ENCODE data around the gene PIPOX. TPM values are rescaled to one million over a fixed set of nuclear protein-coding genes. Genes with fewer than 3 reads are reported as not detected.

Gene PIPOX
- total RNA-seq, 1 donor: 2.9 TPM

- Histone ChIP-seq H3K9me3 (ENCODE audit: low read depth, low read length) (no peaks in the 10 kb centered on the region), H3K4me3 (ENCODE audit: low read length) (no peak overlapping the region), H3K4me1 (ENCODE audit: insufficient read depth, low read length) (peaks cover 21% of the 10 kb centered on the region), H3K27me3 (ENCODE audit: insufficient read depth, low read length) (peaks cover 19% of the 10 kb centered on the region)
These were observed 6.4 kb upstream of the PIPOX start for GRCh38 chr17:29036584-29036983.

DNA sequence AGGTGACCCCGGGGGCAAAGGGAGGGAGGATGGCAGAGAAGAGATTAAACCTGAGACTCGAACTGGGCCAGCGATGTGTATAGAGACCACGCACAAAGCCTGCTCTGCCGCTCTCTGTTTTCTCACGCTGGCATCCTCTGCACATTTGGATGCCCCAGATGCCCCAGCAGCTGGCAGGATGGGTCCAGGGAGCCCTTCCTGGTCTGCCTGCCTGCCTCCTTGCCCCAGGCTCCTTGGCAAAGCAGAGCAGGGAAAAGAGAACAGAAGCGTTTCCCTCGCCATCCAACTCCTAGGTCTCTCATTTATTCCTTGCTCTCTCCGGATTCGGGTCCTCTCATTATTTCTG lies 5.2 kb upstream of the PIPOX start:
- Histone ChIP-seq H3K4me3 (ENCODE audit: low read length) (no peak overlapping the region), H3K27me3 (ENCODE audit: insufficient read depth, low read length) (peaks cover 19% of the 10 kb centered on the region), H3K4me1 (ENCODE audit: insufficient read depth, low read length) (peaks cover 21% of the 10 kb centered on the region), H3K9me3 (ENCODE audit: low read depth, low read length) (no peaks in the 10 kb centered on the region)

GRCh38 chr17:29038085-29038795 lies 4.7 kb upstream of the PIPOX start:
- H3K9me3 ChIP-seq (ENCODE audit: low read depth, low read length): no peaks in the 10 kb centered on the region
- no peak overlapping the region for H3K4me3 ChIP-seq (ENCODE audit: low read length)
- H3K27me3 ChIP-seq (ENCODE audit: insufficient read depth, low read length): peaks cover 19% of the 10 kb centered on the region
- peaks cover 21% of the 10 kb centered on the region for H3K4me1 ChIP-seq (ENCODE audit: insufficient read depth, low read length)

- Histone ChIP-seq H3K4me3 (ENCODE audit: low read length) (no peak overlapping the region), H3K9me3 (ENCODE audit: low read depth, low read length) (no peaks in the 10 kb centered on the region), H3K27me3 (ENCODE audit: insufficient read depth, low read length) (peaks cover 10% of the 10 kb centered on the region), H3K4me1 (ENCODE audit: insufficient read depth, low read length) (peaks cover 37% of the 10 kb centered on the region)
These were observed 3.0 kb upstream of the PIPOX start for GRCh38 chr17:29039764-29040598.

- H3K9me3 ChIP-seq (ENCODE audit: low read depth, low read length): no peaks in the 10 kb centered on the region
- H3K27me3 ChIP-seq (ENCODE audit: insufficient read depth, low read length): peaks cover 4% of the 10 kb centered on the region
- H3K4me1 ChIP-seq (ENCODE audit: insufficient read depth, low read length): peaks cover 41% of the 10 kb centered on the region
- no peak overlapping the region for H3K4me3 ChIP-seq (ENCODE audit: low read length)
These were observed 1.9 kb upstream of the PIPOX start for GRCh38 chr17:29041091-29041490.

GRCh38 chr17:29041571-29041970 lies 1.4 kb upstream of the PIPOX start:
- Histone ChIP-seq H3K4me3 (ENCODE audit: low read length) (no peak overlapping the region), H3K4me1 (ENCODE audit: insufficient read depth, low read length) (peaks cover 46% of the 10 kb centered on the region), H3K27me3 (ENCODE audit: insufficient read depth, low read length) (peaks cover 4% of the 10 kb centered on the region), H3K9me3 (ENCODE audit: low read depth, low read length) (no peaks in the 10 kb centered on the region)

- Histone ChIP-seq H3K27me3 (ENCODE audit: insufficient read depth, low read length) (peaks cover 4% of the 10 kb centered on the region), H3K4me1 (ENCODE audit: insufficient read depth, low read length) (peaks cover 48% of the 10 kb centered on the region), H3K9me3 (ENCODE audit: low read depth, low read length) (no peaks in the 10 kb centered on the region), H3K4me3 (ENCODE audit: low read length) (no peak overlapping the region)
These were observed 789 bp upstream of the PIPOX start for GRCh38 chr17:29042026-29042678.

GRCh38 chr17:29043539-29044145 lies 701 bp downstream of the PIPOX start:
- no peak overlapping the region for H3K4me3 ChIP-seq (ENCODE audit: low read length)
- H3K9me3 ChIP-seq (ENCODE audit: low read depth, low read length): no peaks in the 10 kb centered on the region
- peaks cover 48% of the 10 kb centered on the region for H3K4me1 ChIP-seq (ENCODE audit: insufficient read depth, low read length)
- no peaks in the 10 kb centered on the region for H3K27me3 ChIP-seq (ENCODE audit: insufficient read depth, low read length)

- Histone ChIP-seq H3K4me3 (ENCODE audit: low read length) (no peak overlapping the region), H3K4me1 (ENCODE audit: insufficient read depth, low read length) (peaks cover 48% of the 10 kb centered on the region), H3K9me3 (ENCODE audit: low read depth, low read length) (no peaks in the 10 kb centered on the region), H3K27me3 (ENCODE audit: insufficient read depth, low read length) (no peaks in the 10 kb centered on the region)
These were observed 2.1 kb downstream of the PIPOX start for GRCh38 chr17:29045026-29045425.

DNA sequence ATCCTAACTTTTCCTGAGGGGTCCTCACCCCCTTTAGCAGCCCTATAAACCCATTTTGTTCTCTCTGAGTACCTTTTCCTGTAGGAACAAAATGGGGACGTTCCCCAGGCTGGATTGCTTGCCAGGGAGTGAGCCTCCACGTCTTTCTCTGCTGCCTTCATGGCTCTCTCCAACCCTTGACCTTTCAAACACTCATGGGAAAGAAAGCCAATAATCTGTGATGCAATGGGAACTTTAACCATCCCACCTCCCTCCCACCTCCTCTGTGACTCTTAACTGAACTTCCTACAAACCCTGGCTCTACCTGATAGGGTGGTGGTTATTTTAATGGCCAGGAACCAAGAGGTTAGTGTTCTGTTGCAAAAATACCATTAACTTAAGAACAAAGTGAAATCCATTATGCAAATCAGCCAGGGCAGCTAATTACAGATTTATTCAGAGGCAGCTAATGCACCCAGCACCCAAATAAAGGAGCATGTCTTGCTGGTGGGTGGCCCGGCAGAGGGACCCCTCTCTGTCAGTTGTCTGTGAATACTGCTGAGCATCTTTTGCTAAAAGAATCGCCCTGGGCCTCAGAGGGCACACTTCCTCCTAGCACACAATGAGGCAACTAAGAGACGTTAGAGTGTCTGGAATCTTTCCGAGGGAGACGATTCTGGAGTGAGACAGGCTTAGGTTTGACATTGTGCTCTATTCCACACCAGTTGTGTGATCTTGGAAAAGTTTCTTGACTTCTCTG lies 3.0 kb downstream of the PIPOX start:
- Histone ChIP-seq H3K4me1 (ENCODE audit: insufficient read depth, low read length) (peaks cover 48% of the 10 kb centered on the region), H3K4me3 (ENCODE audit: low read length) (no peak overlapping the region), H3K27me3 (ENCODE audit: insufficient read depth, low read length) (no peaks in the 10 kb centered on the region), H3K9me3 (ENCODE audit: low read depth, low read length) (no peaks in the 10 kb centered on the region)

DNA sequence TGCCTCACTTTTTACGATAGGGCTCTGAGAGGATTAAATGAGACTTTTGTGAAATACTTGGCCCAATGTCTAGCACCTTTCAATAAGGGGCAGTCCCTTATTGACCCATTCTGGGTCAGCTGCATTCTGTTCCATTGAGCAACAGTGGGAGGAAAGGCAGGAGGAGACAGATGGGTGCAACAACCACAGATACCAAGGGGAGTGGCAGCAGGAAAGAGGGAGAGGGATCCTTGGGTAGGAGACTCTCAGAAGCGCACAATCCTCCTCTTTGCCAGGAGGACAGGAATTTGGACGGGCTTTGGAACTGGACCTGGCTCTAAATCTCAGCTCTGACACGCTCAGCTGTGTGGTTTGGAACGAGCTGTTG lies 3.5 kb downstream of the PIPOX start:
- Histone ChIP-seq H3K4me1 (ENCODE audit: insufficient read depth, low read length) (peaks cover 46% of the 10 kb centered on the region), H3K27me3 (ENCODE audit: insufficient read depth, low read length) (no peaks in the 10 kb centered on the region), H3K9me3 (ENCODE audit: low read depth, low read length) (no peaks in the 10 kb centered on the region), H3K4me3 (ENCODE audit: low read length) (no peak overlapping the region)

- peaks cover 23% of the 10 kb centered on the region for H3K4me1 ChIP-seq (ENCODE audit: insufficient read depth, low read length)
- H3K9me3 ChIP-seq (ENCODE audit: low read depth, low read length): no peaks in the 10 kb centered on the region
- H3K27me3 ChIP-seq (ENCODE audit: insufficient read depth, low read length): no peaks in the 10 kb centered on the region
- no peak overlapping the region for H3K4me3 ChIP-seq (ENCODE audit: low read length)
These were observed 5.8 kb downstream of the PIPOX start for GRCh38 chr17:29048440-29049368.

DNA sequence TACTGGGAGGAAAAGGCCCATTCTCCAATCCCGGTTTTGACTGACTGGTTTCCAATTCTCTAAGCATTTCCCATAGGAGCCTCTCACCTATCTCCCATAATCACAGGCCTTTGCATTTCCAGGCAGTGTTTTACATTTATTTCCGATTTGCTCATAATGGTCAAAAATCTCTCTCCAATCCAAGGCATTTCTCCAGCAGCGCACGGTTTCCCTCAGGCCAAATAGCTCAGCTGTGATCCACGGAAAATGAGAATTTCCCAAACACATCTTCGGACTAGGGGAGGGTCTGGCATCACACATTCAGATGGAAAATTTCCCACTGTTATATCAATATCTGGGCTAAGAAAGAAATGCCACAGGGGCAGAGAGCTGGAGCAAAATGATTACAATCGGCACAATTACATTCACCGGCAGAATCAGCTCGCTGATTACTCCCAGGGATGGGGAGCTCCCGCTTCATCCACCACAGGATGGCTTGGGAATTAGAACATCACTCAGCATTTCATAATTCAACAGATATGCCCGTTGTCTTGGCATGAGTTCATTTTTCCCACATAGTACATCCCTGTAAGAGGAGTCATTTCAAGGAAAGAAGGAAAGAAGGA lies 6.7 kb downstream of the PIPOX start:
- Histone ChIP-seq H3K4me3 (ENCODE audit: low read length) (no peak overlapping the region), H3K27me3 (ENCODE audit: insufficient read depth, low read length) (no peaks in the 10 kb centered on the region), H3K4me1 (ENCODE audit: insufficient read depth, low read length) (peaks cover 14% of the 10 kb centered on the region), H3K9me3 (ENCODE audit: low read depth, low read length) (no peaks in the 10 kb centered on the region)
